ENCODE measurements around the gene SH3RF3. TPM values are rescaled to one million over a fixed set of nuclear protein-coding genes. Genes with fewer than 3 reads are reported as not detected.

The SH3RF3 gene
- polyA plus RNA-seq, 1 of the 3 experiments (the other 2 are of a cell fraction): 1.9 TPM

- no peak for TF ChIP-seq FOXM1 (IDR thresholded peaks at IDR 0.05; ENCODE audit: low read depth)
- TF ChIP-seq NFIC (IDR thresholded peaks at IDR 0.05; ENCODE audit: borderline replicate concordance): peak; percentile 76
- 0 out of 2 replicates have a peak, but pooled peaks have one; percentile 32 for TF ChIP-seq TAF1 (IDR thresholded peaks at IDR 0.05; ENCODE audit: borderline replicate concordance, low read depth, low read length)
- peak; percentile 24; the same call in 1 of the 2 replicates for TF ChIP-seq RXRA (IDR thresholded peaks at IDR 0.05; ENCODE audit: borderline replicate concordance, low read depth)
Measured at GRCh38 chr2:109171444-109172334, 42.7 kb downstream of the SH3RF3 start (continued).

DNA sequence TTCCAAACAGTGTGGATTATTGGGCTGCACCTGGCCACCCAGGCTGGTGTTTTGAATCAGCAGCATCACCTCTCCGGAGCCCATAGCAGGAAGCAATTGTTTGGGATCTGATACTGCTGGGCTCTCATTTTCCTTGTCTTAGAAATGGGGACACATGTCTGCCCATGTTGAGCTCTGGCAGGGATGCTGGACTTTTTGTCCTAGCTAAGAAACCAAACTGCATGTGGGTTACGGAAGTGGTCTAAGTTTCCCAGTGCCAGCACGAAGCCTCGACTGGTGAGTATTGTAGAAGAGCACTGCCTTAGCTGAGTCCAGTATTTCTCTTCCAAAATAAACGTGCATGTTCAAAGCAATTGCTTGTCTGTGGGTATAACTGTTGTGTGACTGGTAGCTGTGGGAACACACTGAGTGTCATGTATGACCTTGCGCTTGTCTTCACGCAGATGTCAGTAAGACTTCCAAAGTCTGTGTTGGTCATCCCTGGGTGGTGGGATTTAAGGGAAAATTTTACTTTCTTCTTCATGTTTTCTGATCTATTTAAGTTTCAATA, 43.6 kb downstream of the SH3RF3 start:
- Histone ChIP-seq H2AFZ (ENCODE audit: low read depth) (no peak overlapping the region; the same call in 1 of the 2 replicates), H4K20me1 (ENCODE audit: insufficient read depth) (no peaks in the 10 kb centered on the region), H3K9ac (peak overlapping the region; percentile 65; the same call in 1 of the 2 replicates), H3K79me2 (ENCODE audit: insufficient read depth) (peaks cover 84% of the 10 kb centered on the region), H3K4me3 (ENCODE audit: low read depth in 2 of 2, low read length in 1 of 2) (no peak overlapping the region), H3K27me3 (ENCODE audit: insufficient read depth) (no peaks in the 10 kb centered on the region), H3K9me3 (no peaks in the 10 kb centered on the region), H3K36me3 (replicated peaks in 1 of 2; ENCODE audit: control insufficient read depth in 1 of 2, insufficient read depth in 2 of 2, low read length in 1 of 2) (no peaks in the 10 kb centered on the region), H3K4me1 (ENCODE audit: control insufficient read depth in 1 of 2, insufficient read depth in 2 of 2, low read depth in 1 of 2, low read length in 1 of 2) (peaks cover 33 to 58% of the 10 kb centered on the region in 2 experiments), H3K9me2 (no peaks in the 10 kb centered on the region), H3K4me2 (peak overlapping the region; percentile 76), H3F3A (replicated peaks; ENCODE audit: insufficient read depth) (peaks cover 26% of the 10 kb centered on the region), H3K27ac (ENCODE audit: low read depth in 2 of 2, low read length in 1 of 2) (peak overlapping the region; percentile 92 to 94)
- ChIA-PET POLR2A (interaction anchor here (1.5 kb wide), 1 partner anchor 442 kb away, joined by 4 read pairs; the partner anchor contains the start of gene SOWAHC), CTCF (interaction anchor here (1.3 to 2.9 kb wide), 3 partner anchors 9 to 337 kb away, joined by 3 to 9 read pairs (median 5); no protein-coding TSS in a partner anchor)
- WGBS (ENCODE audit: low lambda C conversion rate): 73% methylated on average over 5 of the region's 7 CpGs
- no peak for DNase-seq
- no peak for TF ChIP-seq EZH2phosphoT487 (IDR thresholded peaks at IDR 0.05; ENCODE audit: borderline replicate concordance, low read depth)
- TF ChIP-seq JUND (IDR thresholded peaks at IDR 0.05): no peak
- no peak for TF ChIP-seq CHD2 (IDR thresholded peaks at IDR 0.05; ENCODE audit: low read length, partially characterized antibody)
- no peak for TF ChIP-seq USF1 (IDR thresholded peaks at IDR 0.05; ENCODE audit: borderline replicate concordance, low read depth)
- TF ChIP-seq GABPA (IDR thresholded peaks at IDR 0.05; ENCODE audit: low read depth): no peak
- no peak for TF ChIP-seq SIN3A (IDR thresholded peaks at IDR 0.05; ENCODE audit: borderline replicate concordance, low read depth, low read length)
- TF ChIP-seq, protein P1, sequence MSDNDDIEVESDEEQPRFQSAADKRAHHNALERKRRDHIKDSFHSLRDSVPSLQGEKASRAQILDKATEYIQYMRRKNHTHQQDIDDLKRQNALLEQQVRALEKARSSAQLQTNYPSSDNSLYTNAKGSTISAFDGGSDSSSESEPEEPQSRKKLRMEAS (IDR thresholded peaks at IDR 0.05; ENCODE audit: low read depth): no peak
- TF ChIP-seq FOXJ3 (CRISPR knock-in tag; IDR thresholded peaks at IDR 0.05): no peak
- no peak for TF ChIP-seq RXRA (IDR thresholded peaks at IDR 0.05; ENCODE audit: borderline replicate concordance, low read depth)
- no peak for TF ChIP-seq FOSL2 (IDR thresholded peaks at IDR 0.05; ENCODE audit: borderline replicate concordance, low read depth)
- no peak for TF ChIP-seq CTCF (IDR thresholded peaks at IDR 0.05)

All from SK-N-SH (cell line).